Tibial nerve (tissue), 4 donors: ENCODE results near the gene TAF4. TPM values are rescaled to one million over a fixed set of nuclear protein-coding genes. Genes with fewer than 3 reads are reported as not detected.
"Not testable (repeated sequence)": the region's sequence is repeated elsewhere in the genome, so short reads cannot be mapped to it uniquely, and the experiment has no call there.

Source experiments
- DNase-seq, 2 donors: peaks; one replicate each; pipeline ENCODE4 v3.0.0-alpha.2; 2019; ENCODE audit warnings: low spot score in 2 of 2
- H3K27ac ChIP-seq, 4 donors: fragments of 200-600 bp; sonication (generic) in 3 of 4; one replicate each; pipeline ENCODE4 v1.5.1; 2017 to 2019; ENCODE audit warnings: mild to moderate bottlenecking in 1 of 4
- H3K27me3 ChIP-seq, 2 donors: fragments of 200-600 bp; sonication (generic) in 1 of 2; one replicate each; pipeline versions ENCODE4 v1.5.1 to v1.6.0; 2017 to 2019
- H3K36me3 ChIP-seq, 3 donors: fragments of 200-600 bp; sonication (generic); one replicate each; pipeline ENCODE4 v1.5.1; 2018 to 2019
- H3K4me1 ChIP-seq, 4 donors: fragments of 200-600 bp; sonication (generic) in 3 of 4; one replicate each; pipeline ENCODE4 v1.5.1; 2017 to 2019
- H3K4me3 ChIP-seq, 4 donors: fragments of 200-600 bp; sonication (generic) in 3 of 4; one replicate each; pipeline ENCODE4 v1.5.1; 2017 to 2019; ENCODE audit warnings: mild to moderate bottlenecking in 1 of 4, moderate library complexity in 1 of 4
- H3K9me3 ChIP-seq, 4 donors: fragments of 200-600 bp; sonication (generic) in 3 of 4; one replicate each; pipeline ENCODE4 v1.5.1; 2017 to 2019
- EP300 ChIP-seq, 2 donors: sonication (generic); formaldehyde crosslinking; IDR thresholded peaks; one replicate each; pipeline ENCODE4 v1.6.1; 2017; ENCODE audit warnings: antibody characterized with exemption in 2 of 2, mild to moderate bottlenecking in 1 of 2
- POLR2A ChIP-seq, 2 donors: fragments of 450-650 bp; IDR thresholded peaks; one replicate each; pipeline ENCODE4 v1.6.1; 2017; ENCODE audit warnings: antibody characterized with exemption in 2 of 2, mild to moderate bottlenecking in 2 of 2, moderate library complexity in 2 of 2
- WGBS, 2 donors: methylation state at CpG; one replicate each; pipeline ENCODE4 v1.1.5; 2018; 5-methylcytosine and 5-hydroxymethylcytosine counted together
- total RNA-seq, 4 donors: library from RNA; depleted of rRNA; stranded (reverse); fragments of >200 nt; gene quantifications; one replicate each; pipeline ENCODE4 v1.1.0, GENCODE V29; 2016
- TF ChIP-seq, protein P1 (sequence below), 5 experiments: fragments of 200-600 bp in 3 of 5; fragments of 450-650 bp in 2 of 5; sonication (generic) in 3 of 5; IDR thresholded peaks; one replicate each; pipeline ENCODE4 v1.5.1; 2016 to 2019; ENCODE audit warnings: antibody characterized with exemption in 5 of 5, mild to moderate bottlenecking in 3 of 5, moderate library complexity in 2 of 5

The TAF4 gene
- total RNA-seq, 4 donors from 2014 or later, result 11.2 to 50.4 (median 14.8) TPM

DNA sequence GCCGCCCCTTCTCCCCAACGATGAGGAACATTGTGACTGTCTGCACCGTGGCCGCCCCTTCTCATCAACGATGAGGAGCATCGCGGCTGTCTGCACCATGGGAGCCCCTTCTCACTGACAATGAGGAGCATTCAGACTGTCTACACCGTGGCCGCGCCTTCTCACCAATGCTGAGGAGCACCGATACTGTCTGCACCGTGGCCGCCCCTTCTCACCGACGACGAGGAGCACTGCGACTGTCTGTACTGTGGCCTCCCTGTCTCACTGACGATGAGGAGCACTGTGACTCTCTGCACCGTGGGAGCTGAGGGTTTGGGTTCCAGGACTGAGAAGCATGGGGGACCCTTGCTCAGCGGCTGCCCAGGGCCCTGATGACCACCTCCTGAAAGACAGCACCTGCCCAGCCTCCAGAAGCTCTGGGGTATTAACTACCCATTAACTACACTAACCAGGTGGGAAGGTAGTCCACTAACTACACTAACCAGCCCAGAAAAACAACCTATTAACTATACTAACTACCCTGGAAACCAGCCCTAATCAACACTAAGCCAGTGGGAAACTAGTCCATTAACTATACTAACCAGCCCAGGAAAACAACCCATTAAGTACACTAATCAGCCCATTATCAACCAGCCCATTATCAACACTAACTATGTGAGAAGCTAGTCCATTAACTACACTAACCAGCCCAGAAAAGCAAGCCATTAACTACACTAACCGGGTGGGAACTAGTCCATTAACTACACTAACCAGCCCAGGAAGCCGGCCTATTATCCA lies 116.9 kb downstream of the TAF4 start:
- no peaks in the 10 kb centered on the region for H3K36me3 ChIP-seq
- no peaks in the 10 kb centered on the region for H3K9me3 ChIP-seq
- 84 to 91% methylated on average over 9 to 21 of the region's 22 CpGs for WGBS, 2 donors
- no peak for DNase-seq
- H3K4me1 ChIP-seq, result no peaks in the 10 kb centered on the region
- H3K27ac ChIP-seq, result no peak overlapping the region
- H3K4me3 ChIP-seq, result no peak overlapping the region
- TF ChIP-seq, protein P1, sequence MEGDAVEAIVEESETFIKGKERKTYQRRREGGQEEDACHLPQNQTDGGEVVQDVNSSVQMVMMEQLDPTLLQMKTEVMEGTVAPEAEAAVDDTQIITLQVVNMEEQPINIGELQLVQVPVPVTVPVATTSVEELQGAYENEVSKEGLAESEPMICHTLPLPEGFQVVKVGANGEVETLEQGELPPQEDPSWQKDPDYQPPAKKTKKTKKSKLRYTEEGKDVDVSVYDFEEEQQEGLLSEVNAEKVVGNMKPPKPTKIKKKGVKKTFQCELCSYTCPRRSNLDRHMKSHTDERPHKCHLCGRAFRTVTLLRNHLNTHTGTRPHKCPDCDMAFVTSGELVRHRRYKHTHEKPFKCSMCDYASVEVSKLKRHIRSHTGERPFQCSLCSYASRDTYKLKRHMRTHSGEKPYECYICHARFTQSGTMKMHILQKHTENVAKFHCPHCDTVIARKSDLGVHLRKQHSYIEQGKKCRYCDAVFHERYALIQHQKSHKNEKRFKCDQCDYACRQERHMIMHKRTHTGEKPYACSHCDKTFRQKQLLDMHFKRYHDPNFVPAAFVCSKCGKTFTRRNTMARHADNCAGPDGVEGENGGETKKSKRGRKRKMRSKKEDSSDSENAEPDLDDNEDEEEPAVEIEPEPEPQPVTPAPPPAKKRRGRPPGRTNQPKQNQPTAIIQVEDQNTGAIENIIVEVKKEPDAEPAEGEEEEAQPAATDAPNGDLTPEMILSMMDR (IDR thresholded peaks at IDR 0.05), result no peak
- TF ChIP-seq POLR2A (IDR thresholded peaks at IDR 0.05) (no peak), EP300 (IDR thresholded peaks at IDR 0.05) (no peak)
- peaks cover 0 to 10% of the 10 kb centered on the region in 2 donors for H3K27me3 ChIP-seq

- not testable (repeated sequence) for H3K9me3 ChIP-seq, H3K27me3 ChIP-seq, H3K27ac ChIP-seq, H3K4me3 ChIP-seq, H3K36me3 ChIP-seq, DNase-seq, H3K4me1 ChIP-seq
- 80 to 87% methylated on average over 2 to 28 of the region's 28 CpGs for WGBS, 2 donors
Observed at GRCh38 chr20:61948056-61948455, 117.6 kb downstream of the TAF4 start.

DNA sequence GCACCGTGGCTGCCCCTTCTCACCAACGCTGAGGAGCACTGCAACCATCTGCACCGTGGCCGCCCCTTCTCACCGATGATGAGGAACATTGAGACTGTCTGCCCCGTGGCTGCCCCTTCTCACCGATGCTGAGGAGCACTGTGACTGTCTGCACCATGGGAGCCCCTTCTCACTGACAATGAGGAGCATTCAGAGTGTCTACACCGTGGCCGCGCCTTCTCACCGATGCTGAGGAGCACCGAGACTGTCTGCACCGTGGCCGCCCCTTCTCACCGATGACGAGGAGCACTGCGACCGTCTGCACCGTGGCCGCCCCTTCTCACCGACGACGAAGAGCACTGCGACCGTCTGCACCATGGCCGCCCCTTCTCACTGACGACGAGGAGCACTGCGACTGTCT lies 120.2 kb downstream of the TAF4 start:
- not testable (repeated sequence) for H3K9me3 ChIP-seq, H3K4me3 ChIP-seq, H3K27ac ChIP-seq, H3K27me3 ChIP-seq, DNase-seq, H3K36me3 ChIP-seq, H3K4me1 ChIP-seq
- WGBS, 2 donors, result 96% methylated on average over 25 of the region's 29 CpGs; no CpG with 5 or more reads in 1 of the 2 donors

- H3K9me3 ChIP-seq, H3K27ac ChIP-seq, DNase-seq, H3K4me1 ChIP-seq, H3K36me3 ChIP-seq, H3K4me3 ChIP-seq, H3K27me3 ChIP-seq: not testable (repeated sequence)
- WGBS, 2 donors, result 84 to 86% methylated on average over 9 to 14 of the region's 34 CpGs
Observed at GRCh38 chr20:61944967-61945366, 120.7 kb downstream of the TAF4 start.

DNA sequence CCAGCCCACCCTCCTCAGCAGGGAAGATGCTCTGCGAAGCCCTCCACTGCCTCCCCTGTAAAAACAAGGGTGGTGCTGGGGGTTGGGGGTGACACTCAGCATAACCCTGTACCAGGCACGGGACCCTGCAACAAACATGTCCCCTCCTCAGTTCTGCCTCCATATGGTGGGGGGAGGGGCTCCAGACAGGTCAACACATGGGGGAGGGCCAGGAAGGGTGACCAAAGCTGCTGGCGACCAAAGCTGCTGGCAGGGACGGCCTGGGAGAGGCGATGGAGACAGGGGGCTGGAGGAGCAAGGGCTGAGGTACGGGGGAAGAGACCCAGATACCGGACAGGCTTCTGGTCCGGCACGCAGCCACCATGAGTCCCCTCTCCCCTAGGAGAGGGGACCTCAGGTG lies 123.2 kb downstream of the TAF4 start:
- Histone ChIP-seq H3K27ac (no peak overlapping the region), H3K36me3 (no peaks in the 10 kb centered on the region), H3K27me3 (no peaks in the 10 kb centered on the region), H3K4me3 (no peak overlapping the region), H3K9me3 (no peaks in the 10 kb centered on the region), H3K4me1 (no peaks in the 10 kb centered on the region)
- DNase-seq, result no peak
- 83 to 89% methylated on average over 9 of the region's 9 CpGs for WGBS, 2 donors
- TF ChIP-seq, protein P1 (IDR thresholded peaks at IDR 0.05), result no peak
- TF ChIP-seq POLR2A (IDR thresholded peaks at IDR 0.05) (no peak), EP300 (IDR thresholded peaks at IDR 0.05) (no peak)

GRCh38 chr20:61941721-61942405 lies 123.8 kb downstream of the TAF4 start:
- peak in 1 of 2 donors; percentile 6 for DNase-seq
- Histone ChIP-seq H3K36me3 (no peaks in the 10 kb centered on the region), H3K27me3 (no peaks in the 10 kb centered on the region), H3K9me3 (no peaks in the 10 kb centered on the region), H3K27ac (no peak overlapping the region), H3K4me3 (no peak overlapping the region), H3K4me1 (no peaks in the 10 kb centered on the region)
- TF ChIP-seq POLR2A (IDR thresholded peaks at IDR 0.05) (no peak), EP300 (IDR thresholded peaks at IDR 0.05) (no peak)
- TF ChIP-seq, protein P1 (IDR thresholded peaks at IDR 0.05), result no peak
- WGBS, 2 donors, result 87 to 89% methylated on average over 7 to 8 of the region's 16 CpGs
